HepG2 (cell line): ENCODE data around the gene ANKZF1. TPM values are rescaled to one million over a fixed set of nuclear protein-coding genes. Genes with fewer than 3 reads are reported as not detected.
A peak's percentile ranks its signal among the peaks of the same experiment; 100 is the strongest.

ENCODE experiments used
- AKAP8 ChIP-seq: sonication (generic); formaldehyde crosslinking; IDR thresholded peaks from 2 replicates; pipeline ENCODE4 v1.5.1; 2020; ENCODE audit warnings: mild to moderate bottlenecking, missing genetic modification reagents
- KDM1A ChIP-seq: IDR thresholded peaks from 2 replicates; pipeline ENCODE4 v1.6.1; 2016; ENCODE audit warnings: missing compliant biosample characterization
- LCORL ChIP-seq, 2 experiments: fragments of 450-650 bp in 1 of 2; sonication (generic) in 1 of 2; formaldehyde crosslinking in 1 of 2; IDR thresholded peaks; 2 replicates each; pipeline versions ENCODE4 v1.5.0 to v1.6.1; 2017 to 2020; ENCODE audit warnings: antibody characterized with exemption in 1 of 2, missing genetic modification reagents in 1 of 2
- MED1 ChIP-seq: sonication (generic); formaldehyde crosslinking; IDR thresholded peaks from 2 replicates; pipeline ENCODE4 v1.4.0; 2020; ENCODE audit warnings: missing genetic modification reagents
- NAIF1 ChIP-seq: sonication (generic); formaldehyde crosslinking; IDR thresholded peaks from 2 replicates; pipeline ENCODE4 v1.5.0; 2020; ENCODE audit warnings: mild to moderate bottlenecking, missing genetic modification reagents, borderline replicate concordance
- POLR2A ChIP-seq, 2 experiments: IDR thresholded peaks; 2 replicates each; pipeline ENCODE4 v1.6.1; 2011; ENCODE audit warnings: low read depth in 2 of 2, low read length in 2 of 2, mild to moderate bottlenecking in 1 of 2, moderate library complexity in 1 of 2; ENCODE audit not compliant: insufficient read depth in 1 of 2
- POLR2AphosphoS5 ChIP-seq: IDR thresholded peaks from 2 replicates; pipeline ENCODE4 v1.6.1; 2012; ENCODE audit warnings: low read depth, low read length
- SMC3 ChIP-seq: IDR thresholded peaks from 2 replicates; pipeline ENCODE4 v1.6.1; 2011; ENCODE audit warnings: low read length, improper control_type of control experiment
- ZNF121 ChIP-seq: sonication (generic); formaldehyde crosslinking; IDR thresholded peaks from 2 replicates; pipeline ENCODE4 v1.5.0; 2020; ENCODE audit warnings: mild to moderate bottlenecking, missing genetic modification reagents
- ZNF430 ChIP-seq: sonication (generic); formaldehyde crosslinking; IDR thresholded peaks from 2 replicates; pipeline ENCODE4 v1.9.0; 2021; ENCODE audit warnings: mild to moderate bottlenecking, missing genetic modification reagents
- ZNF546 ChIP-seq: sonication (generic); formaldehyde crosslinking; conservative IDR thresholded peaks from 2 replicates; pipeline ENCODE4 v1.8.1; 2023; ENCODE audit warnings: mild to moderate bottlenecking, missing genetic modification reagents
- ZNF629 ChIP-seq: sonication (generic); formaldehyde crosslinking; conservative IDR thresholded peaks from 2 replicates; pipeline ENCODE4 v1.5.0; 2020; ENCODE audit warnings: missing genetic modification reagents
- ZNF777 ChIP-seq: sonication (generic); formaldehyde crosslinking; IDR thresholded peaks from 2 replicates; pipeline ENCODE4 v1.4.0; 2020; ENCODE audit warnings: missing genetic modification reagents
- ZSCAN29 ChIP-seq: sonication (generic); formaldehyde crosslinking; conservative IDR thresholded peaks from 2 replicates; pipeline ENCODE4 v1.4.0; 2020; ENCODE audit warnings: mild to moderate bottlenecking, missing genetic modification reagents
- polyA plus RNA-seq, 8 experiments: library from polyadenylated mRNA; depleted of rRNA in 3 of 8; stranded (reverse) in 7 of 8; unstranded in 1 of 8; fragments of >200 nt; fragmentation: Illumina TruSeq in 4 of 8; extraction: Trizol in 4 of 8; gene quantifications; 2 replicates each; pipeline versions ENCODE4 v1.2.1 to v1.2.3, GENCODE V29; 2011 to 2016; ENCODE audit warnings: low read depth in 4 of 8, missing spikeins in 1 of 8, mixed read lengths in 1 of 8; ENCODE audit not compliant: insufficient read depth in 1 of 8
- total RNA-seq, 5 experiments: library from RNA; depleted of rRNA; stranded (reverse); fragments of >200 nt; fragmentation: Illumina TruSeq; extraction: Trizol; gene quantifications; 2 replicates each; pipeline ENCODE4 v1.2.3, GENCODE V29; 2016; ENCODE audit warnings: low read depth in 1 of 5
- TF ChIP-seq, protein P1 (sequence below): IDR thresholded peaks from 2 replicates; pipeline ENCODE4 v1.6.1; 2012; ENCODE audit warnings: low read depth, low read length, improper control_type of control experiment
- TF ChIP-seq, protein P2 (sequence below): sonication (generic); formaldehyde crosslinking; IDR thresholded peaks from 2 replicates; pipeline ENCODE4 v1.5.0; 2020; ENCODE audit warnings: missing genetic modification reagents
- TF ChIP-seq, protein P3 (sequence below): sonication (generic); formaldehyde crosslinking; IDR thresholded peaks from 2 replicates; pipeline ENCODE4 v1.4.0; 2020; ENCODE audit warnings: missing genetic modification reagents, low read depth, mild to moderate bottlenecking, borderline replicate concordance
- TF ChIP-seq, protein P4 (sequence below): conservative IDR thresholded peaks from 2 replicates; pipeline ENCODE4 v1.6.1; 2018; ENCODE audit warnings: missing genetic modification reagents
- TF ChIP-seq, protein P5 (sequence below): IDR thresholded peaks from 2 replicates; pipeline ENCODE4 v1.6.1; 2016; ENCODE audit warnings: mild to moderate bottlenecking
- TF ChIP-seq, protein P6 (sequence below): sonication (generic); formaldehyde crosslinking; IDR thresholded peaks from 2 replicates; pipeline ENCODE4 v1.5.0; 2020; ENCODE audit warnings: mild to moderate bottlenecking, missing genetic modification reagents

Gene ANKZF1
- total and polyA plus RNA-seq, 2 of the 13 experiments (the other 11 are each of a cell fraction or from before 2014, with no cell fraction given) = 25.3 to 128 TPM

DNA sequence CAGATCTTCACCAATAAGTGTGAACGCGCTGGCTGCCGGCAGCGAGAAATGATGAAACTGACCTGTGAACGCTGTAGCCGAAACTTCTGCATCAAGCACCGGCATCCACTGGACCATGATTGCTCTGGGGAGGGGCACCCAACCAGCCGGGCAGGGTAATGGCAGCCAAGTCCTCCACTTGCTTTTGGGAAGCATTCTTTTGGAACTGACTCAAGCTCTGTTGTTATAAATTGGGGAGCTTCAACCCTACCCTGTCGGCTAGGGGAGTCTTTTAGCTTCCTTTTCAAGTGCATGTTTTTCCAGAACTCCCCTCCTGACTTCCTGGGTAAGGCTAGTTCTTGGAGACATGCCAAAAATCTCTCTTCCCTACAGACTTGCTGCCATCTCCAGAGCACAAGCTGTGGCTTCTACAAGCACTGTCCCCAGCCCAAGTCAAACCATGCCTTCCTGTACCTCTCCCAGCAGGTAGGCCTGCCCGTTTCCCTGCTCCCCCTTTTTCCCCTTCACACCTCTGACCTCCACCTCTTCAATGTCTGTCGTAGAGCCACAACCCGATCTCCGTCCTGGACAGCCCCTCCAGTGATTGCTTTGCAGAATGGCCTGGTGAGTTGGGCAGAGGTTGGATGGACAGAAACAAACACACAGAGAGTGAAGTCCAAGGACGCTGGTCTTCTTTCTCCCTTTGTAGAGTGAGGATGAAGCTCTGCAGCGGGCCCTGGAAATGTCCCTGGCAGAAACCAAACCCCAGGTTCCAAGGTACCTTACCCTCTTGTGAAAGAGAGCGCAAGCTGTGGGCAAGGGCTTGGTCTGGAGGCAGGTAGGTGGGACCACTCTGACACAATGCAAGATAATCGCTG is 21.5 kb upstream of the ANKZF1 start (continued):
- TF ChIP-seq, protein P1, sequence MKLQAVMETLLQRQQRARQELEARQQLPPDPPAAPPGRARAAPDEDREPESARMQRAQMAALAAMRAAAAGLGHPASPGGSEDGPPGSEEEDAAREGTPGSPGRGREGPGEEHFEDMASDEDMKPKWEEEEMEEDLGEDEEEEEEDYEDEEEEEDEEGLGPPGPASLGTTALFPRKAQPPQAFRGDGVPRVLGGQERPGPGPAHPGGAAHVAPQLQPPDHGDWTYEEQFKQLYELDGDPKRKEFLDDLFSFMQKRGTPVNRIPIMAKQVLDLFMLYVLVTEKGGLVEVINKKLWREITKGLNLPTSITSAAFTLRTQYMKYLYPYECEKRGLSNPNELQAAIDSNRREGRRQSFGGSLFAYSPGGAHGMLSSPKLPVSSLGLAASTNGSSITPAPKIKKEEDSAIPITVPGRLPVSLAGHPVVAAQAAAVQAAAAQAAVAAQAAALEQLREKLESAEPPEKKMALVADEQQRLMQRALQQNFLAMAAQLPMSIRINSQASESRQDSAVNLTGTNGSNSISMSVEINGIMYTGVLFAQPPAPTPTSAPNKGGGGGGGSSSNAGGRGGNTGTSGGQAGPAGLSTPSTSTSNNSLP = peak; percentile 41; the same call in 1 of the 2 replicates
- peak; percentile 82 for TF ChIP-seq MED1
- TF ChIP-seq, protein P2, sequence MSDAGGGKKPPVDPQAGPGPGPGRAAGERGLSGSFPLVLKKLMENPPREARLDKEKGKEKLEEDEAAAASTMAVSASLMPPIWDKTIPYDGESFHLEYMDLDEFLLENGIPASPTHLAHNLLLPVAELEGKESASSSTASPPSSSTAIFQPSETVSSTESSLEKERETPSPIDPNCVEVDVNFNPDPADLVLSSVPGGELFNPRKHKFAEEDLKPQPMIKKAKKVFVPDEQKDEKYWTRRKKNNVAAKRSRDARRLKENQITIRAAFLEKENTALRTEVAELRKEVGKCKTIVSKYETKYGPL (CRISPR knock-in tag) = no peak
- TF ChIP-seq ZNF546 = 0 out of 2 replicates have a peak, but pooled peaks have one; percentile 6
- TF ChIP-seq NAIF1 (CRISPR knock-in tag) = no peak
- TF ChIP-seq, protein P3, sequence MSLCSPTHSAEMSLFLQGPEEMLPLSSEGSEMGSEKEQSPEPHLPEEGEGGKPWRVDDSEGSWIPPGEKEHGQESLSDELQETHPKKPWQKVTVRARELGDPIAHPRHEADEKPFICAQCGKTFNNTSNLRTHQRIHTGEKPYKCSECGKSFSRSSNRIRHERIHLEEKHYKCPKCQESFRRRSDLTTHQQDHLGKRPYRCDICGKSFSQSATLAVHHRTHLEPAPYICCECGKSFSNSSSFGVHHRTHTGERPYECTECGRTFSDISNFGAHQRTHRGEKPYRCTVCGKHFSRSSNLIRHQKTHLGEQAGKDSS (CRISPR knock-in tag) = peak; percentile 94
- peak; percentile 46; the same call in 1 of the 2 replicates for TF ChIP-seq SMC3
- TF ChIP-seq, protein P4, sequence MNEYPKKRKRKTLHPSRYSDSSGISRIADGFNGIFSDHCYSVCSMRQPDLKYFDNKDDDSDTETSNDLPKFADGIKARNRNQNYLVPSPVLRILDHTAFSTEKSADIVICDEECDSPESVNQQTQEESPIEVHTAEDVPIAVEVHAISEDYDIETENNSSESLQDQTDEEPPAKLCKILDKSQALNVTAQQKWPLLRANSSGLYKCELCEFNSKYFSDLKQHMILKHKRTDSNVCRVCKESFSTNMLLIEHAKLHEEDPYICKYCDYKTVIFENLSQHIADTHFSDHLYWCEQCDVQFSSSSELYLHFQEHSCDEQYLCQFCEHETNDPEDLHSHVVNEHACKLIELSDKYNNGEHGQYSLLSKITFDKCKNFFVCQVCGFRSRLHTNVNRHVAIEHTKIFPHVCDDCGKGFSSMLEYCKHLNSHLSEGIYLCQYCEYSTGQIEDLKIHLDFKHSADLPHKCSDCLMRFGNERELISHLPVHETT (CRISPR knock-in tag) = peak; percentile 70; the same call in 1 of the 2 replicates
- TF ChIP-seq ZNF430 (CRISPR knock-in tag) = peak; percentile 63; the same call in 1 of the 2 replicates
- TF ChIP-seq ZNF629 (CRISPR knock-in tag) = 0 out of 2 replicates have a peak, but pooled peaks have one; percentile 35
- TF ChIP-seq POLR2AphosphoS5 = peak; percentile 82
- no peak; the same call in 1 of the 2 replicates for TF ChIP-seq ZNF777 (CRISPR knock-in tag)
- 0 out of 2 replicates have a peak, but pooled peaks have one; percentile 19 for TF ChIP-seq KDM1A (CRISPR knock-in tag)
- 0 out of 2 replicates have a peak, but pooled peaks have one; percentile 40 for TF ChIP-seq AKAP8
- TF ChIP-seq LCORL (IDR thresholded peaks at IDR 0.05) = no peak
- TF ChIP-seq LCORL (CRISPR knock-in tag; IDR thresholded peaks at IDR 0.05) = peak; percentile 91
- peak; percentile 60; the same call in 1 of the 2 replicates for TF ChIP-seq ZSCAN29 (CRISPR knock-in tag)
- TF ChIP-seq, protein P5, sequence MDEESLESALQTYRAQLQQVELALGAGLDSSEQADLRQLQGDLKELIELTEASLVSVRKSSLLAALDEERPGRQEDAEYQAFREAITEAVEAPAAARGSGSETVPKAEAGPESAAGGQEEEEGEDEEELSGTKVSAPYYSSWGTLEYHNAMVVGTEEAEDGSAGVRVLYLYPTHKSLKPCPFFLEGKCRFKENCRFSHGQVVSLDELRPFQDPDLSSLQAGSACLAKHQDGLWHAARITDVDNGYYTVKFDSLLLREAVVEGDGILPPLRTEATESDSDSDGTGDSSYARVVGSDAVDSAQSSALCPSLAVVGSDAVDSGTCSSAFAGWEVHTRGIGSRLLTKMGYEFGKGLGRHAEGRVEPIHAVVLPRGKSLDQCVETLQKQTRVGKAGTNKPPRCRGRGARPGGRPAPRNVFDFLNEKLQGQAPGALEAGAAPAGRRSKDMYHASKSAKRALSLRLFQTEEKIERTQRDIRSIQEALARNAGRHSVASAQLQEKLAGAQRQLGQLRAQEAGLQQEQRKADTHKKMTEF (CRISPR knock-in tag) = peak; percentile 56
- TF ChIP-seq POLR2A (IDR thresholded peaks at IDR 0.05; ENCODE audit: insufficient read depth in 1 of 2, low read depth in 2 of 2, low read length in 2 of 2) = peak in 1 of 2 experiments; percentile 48; a peak in 1 of 4 replicates
- TF ChIP-seq ZNF121 = peak; percentile 77
- TF ChIP-seq, protein P6, sequence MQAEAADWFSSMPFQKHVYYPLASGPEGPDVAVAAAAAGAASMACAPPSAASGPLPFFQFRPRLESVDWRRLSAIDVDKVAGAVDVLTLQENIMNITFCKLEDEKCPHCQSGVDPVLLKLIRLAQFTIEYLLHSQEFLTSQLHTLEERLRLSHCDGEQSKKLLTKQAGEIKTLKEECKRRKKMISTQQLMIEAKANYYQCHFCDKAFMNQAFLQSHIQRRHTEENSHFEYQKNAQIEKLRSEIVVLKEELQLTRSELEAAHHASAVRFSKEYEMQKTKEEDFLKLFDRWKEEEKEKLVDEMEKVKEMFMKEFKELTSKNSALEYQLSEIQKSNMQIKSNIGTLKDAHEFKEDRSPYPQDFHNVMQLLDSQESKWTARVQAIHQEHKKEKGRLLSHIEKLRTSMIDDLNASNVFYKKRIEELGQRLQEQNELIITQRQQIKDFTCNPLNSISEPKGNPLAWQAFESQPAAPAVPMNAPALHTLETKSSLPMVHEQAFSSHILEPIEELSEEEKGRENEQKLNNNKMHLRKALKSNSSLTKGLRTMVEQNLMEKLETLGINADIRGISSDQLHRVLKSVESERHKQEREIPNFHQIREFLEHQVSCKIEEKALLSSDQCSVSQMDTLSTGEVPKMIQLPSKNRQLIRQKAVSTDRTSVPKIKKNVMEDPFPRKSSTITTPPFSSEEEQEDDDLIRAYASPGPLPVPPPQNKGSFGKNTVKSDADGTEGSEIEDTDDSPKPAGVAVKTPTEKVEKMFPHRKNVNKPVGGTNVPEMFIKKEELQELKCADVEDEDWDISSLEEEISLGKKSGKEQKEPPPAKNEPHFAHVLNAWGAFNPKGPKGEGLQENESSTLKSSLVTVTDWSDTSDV (CRISPR knock-in tag) = no peak
